Adrenal gland (tissue), 5 donors: ENCODE measurements around the gene COQ3.

ENCODE experiments used
- CTCF ChIP-seq, 6 experiments: fragments of 450-650 bp in 4 of 6; fragments of 200-600 bp in 2 of 6; sonication (generic) in 1 of 6; IDR thresholded peaks; 1 replicate in 5 of 6; 2 replicates in 1 of 6; pipeline versions ENCODE4 v1.5.1 to v1.8.0; 2016 to 2021; ENCODE audit warnings: antibody characterized with exemption in 6 of 6, mild to moderate bottlenecking in 2 of 6, moderate library complexity in 1 of 6
- POLR2A ChIP-seq, 2 donors: fragments of 450-650 bp; IDR thresholded peaks; one replicate each; pipeline ENCODE4 v1.6.1; 2017; ENCODE audit warnings: antibody characterized with exemption in 2 of 2, mild to moderate bottlenecking in 2 of 2, moderate library complexity in 1 of 2
- donor health status: DM: no; HTN: no; CAD: no.

GRCh38 chr6:99353126-99353525, 40.9 kb downstream of the COQ3 start:
- TF ChIP-seq CTCF (IDR thresholded peaks at IDR 0.05) (no peak), POLR2A (IDR thresholded peaks at IDR 0.05) (no peak)
